Hematopoietic multipotent progenitor cell treated with erythropoietin and hydrocortisone succinate and interleukin-3 and kit ligand, for 6 days (in vitro differentiated cells): ENCODE data around the gene TMEM89.

ENCODE experiments used
- DNase-seq: peaks from one replicate; pipeline ENCODE4 v3.0.0-alpha.2; 2015

TMEM89 gene

DNA sequence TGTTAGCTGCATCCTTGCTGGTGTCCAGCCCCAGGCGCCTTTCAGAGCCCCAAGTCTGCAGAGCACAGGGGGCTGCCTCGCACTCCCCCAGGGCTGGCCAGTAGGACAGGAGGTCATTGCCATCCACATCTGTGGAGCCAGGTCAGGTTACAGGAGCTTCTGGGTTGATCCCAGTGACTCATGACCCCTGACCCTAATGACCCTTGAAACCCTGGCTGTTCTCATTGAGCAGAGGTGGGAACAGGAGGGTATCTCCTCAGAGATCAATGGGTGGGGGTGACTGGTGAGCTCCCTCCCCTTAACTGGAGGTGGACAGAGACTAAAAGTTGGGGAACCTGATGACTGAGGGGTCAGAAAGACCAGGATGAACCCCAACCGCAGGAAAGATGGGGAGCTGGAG lies 19.8 kb upstream of the TMEM89 start:
- DNase-seq = no peak

DNA sequence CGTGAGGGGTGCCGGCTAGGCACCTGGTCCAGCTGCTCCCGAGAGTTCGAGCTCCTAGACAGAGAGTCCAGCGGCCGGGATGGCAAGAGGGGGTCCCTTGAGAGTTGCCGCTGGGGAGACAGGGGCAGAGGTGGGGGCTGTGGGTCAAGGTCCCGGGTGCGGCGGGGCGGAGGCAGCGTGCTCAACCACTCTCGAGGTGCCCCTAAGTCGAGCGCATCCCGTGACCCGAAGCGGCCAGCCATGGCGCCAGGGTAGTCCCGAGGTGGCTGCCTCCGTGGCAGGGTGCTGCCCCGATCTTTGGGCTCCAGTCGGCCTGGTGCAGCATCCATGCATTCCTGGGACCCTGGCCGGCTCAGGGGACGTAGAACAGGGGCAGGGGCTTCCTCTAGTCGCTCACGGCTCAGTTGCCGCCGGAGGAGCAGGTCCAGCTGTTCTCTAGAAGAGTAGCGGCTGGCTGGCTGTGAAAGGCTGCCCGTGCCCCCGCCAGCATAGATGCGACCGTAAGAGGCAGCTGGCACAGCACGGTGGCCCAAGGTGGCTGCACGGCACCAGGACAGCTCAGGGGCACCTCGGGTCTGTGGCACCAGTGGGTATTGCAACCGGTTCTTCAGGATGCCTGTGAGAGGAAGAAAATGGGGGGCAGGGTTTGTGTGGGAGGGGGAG lies 18.5 kb upstream of the TMEM89 start:
- no peak for DNase-seq

DNA sequence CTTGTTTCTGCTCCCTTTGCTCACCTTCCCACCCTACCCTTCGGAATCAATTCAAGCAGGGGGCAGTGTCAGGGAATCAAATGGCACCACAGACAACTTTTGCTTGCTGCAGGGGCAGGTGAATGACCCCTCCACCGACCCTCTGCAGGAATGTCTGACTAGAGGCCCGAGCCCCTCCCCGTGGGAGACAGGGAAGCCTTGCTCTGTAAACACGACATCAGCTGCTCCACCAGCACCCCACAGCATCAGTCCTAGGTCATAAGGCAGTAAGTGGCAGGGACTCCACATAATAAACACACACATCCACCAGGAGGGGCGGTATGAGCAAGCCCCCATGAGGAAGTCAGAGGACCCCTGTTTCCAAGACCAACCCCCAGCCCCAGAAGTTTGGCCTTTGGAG lies 15.7 kb upstream of the TMEM89 start:
- no peak for DNase-seq

DNA sequence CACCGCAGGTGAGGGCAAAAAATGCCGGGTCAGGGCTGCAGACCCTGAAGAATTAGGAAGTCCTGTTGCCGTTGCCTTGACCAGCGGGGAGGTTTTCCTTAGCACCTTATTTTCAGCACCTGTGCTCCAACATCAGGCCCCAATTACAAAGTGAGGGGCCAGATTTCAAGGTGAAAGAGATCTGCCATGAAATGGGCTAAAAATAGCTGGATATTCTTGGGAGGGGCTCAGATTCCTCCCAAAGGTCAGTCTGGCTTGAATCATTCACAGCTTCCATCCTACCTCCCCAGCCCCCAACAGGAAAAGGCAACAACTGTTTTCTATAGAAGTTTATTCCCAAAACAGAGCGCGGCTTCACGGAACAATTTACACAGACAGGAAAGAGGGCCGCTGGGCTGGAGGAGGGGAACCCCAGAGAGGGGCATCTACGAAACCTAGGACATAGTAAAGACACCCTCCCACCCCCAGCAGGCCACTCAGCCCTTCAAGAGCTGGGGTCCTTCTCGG lies 14.6 kb upstream of the TMEM89 start:
- DNase-seq = no peak

DNA sequence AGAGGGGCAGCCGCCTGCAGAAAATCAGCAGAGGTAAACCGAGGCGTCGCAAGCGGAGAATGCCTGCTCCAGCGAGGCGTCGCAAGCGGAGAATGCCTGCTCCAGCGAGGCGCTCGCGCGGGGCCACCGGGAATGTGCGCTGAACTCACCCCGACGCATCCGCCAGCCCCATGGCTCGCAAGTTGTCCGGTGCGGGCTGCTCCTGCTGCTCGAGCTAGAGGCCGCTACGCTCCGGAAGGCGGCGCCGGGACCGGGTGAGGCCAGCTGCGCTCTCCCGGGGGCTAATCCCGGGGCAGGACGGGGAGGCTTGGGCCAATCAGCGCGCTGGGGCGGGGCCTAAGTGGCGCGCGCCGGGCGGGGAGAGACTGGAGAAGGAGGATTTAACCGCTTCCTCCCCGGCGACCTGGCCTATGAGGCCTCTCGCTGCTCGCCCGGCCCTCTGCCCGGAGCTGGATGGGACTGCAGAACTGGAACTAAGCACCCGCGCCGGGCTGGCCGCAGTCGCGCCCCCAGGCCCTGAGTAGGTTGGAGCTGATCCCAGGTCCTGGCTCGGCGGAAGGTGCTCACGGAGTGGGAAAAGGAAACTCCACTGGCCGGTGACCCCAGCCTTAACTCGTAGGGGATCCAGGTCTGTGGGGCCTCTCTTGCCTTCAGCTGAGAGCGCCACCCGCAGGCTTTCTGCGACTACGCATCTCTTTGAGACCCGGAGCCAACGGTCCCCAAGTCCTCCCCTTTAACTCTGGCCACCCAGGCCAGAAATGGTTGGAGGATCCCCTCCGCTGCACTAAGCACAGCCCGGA lies 13.9 kb upstream of the TMEM89 start, which contains the start of gene SLC26A6:
SLC26A6 (minus strand) TSS at position 240 of the 800 bp plus-strand sequence; CDS start at position 172, 68 bp downstream.
- peak; percentile 97 for DNase-seq

DNA sequence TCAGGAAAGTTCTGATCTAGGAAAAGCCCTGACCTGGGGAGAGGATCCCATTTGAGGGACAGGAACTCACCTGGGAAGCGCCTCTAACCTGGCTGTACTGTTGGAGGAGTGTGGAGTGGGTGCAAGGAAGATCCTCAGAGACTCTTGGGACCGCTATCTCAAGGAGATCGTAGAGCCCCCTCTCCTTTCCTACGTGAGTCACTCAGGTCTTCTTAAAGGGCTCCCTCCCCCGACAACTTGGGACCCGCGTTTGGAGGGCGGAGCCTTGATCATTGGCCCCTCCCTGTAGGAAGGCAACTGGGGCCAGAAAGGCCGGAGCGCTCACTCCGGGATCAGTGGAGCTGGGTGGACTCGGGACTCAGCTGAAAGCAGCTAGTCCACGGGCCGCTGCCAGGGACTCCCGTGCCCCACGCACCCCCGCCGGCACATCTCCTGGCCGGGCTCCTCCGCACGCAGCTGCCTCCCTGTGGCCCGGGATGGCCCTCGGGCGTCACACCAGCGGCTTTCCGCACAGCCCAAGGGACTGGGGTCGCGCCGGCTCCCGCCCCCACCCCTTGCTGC lies 13.2 kb upstream of the TMEM89 start:
- DNase-seq = peak; percentile 81

DNA sequence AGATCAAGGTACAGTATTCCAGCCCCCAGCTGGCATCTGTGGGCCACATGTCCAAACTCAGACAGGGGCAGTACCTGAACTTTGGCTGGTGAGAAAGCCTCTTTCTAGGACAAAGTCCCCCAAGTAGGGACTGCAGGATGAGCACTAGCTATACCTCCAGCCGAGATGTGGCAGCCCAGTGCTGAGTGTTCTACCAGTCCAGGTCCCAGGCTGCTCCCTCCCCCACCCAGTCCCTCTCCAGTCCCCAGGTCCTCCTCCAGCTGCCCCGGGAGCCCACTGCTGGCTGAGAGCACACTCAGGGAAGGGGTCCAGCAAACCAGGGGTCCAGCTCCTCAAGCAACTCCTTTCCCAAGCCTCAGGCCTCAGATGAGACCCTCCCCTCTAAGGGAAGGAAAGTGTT lies 12.2 kb upstream of the TMEM89 start:
- no peak for DNase-seq

DNA sequence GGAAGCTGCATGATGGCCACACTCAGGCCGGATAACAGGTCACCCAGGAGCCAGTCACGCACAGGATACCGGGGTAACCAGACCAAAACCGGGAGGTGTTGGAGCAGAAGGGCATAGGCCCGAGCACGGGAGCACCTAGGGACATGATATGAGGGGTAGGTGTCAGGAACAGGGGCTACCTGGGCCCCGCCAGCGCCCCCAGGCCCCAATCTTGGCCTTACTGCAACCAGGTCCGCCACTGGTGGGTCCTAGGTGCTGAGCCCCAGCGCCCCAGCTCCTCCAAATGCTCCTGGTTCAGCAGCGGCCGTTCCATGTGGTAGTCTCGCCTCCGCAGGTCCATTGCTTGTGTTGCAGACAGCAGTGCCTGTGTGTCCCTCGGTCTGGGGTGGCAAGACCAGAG lies 11.7 kb upstream of the TMEM89 start:
- no peak for DNase-seq

DNA sequence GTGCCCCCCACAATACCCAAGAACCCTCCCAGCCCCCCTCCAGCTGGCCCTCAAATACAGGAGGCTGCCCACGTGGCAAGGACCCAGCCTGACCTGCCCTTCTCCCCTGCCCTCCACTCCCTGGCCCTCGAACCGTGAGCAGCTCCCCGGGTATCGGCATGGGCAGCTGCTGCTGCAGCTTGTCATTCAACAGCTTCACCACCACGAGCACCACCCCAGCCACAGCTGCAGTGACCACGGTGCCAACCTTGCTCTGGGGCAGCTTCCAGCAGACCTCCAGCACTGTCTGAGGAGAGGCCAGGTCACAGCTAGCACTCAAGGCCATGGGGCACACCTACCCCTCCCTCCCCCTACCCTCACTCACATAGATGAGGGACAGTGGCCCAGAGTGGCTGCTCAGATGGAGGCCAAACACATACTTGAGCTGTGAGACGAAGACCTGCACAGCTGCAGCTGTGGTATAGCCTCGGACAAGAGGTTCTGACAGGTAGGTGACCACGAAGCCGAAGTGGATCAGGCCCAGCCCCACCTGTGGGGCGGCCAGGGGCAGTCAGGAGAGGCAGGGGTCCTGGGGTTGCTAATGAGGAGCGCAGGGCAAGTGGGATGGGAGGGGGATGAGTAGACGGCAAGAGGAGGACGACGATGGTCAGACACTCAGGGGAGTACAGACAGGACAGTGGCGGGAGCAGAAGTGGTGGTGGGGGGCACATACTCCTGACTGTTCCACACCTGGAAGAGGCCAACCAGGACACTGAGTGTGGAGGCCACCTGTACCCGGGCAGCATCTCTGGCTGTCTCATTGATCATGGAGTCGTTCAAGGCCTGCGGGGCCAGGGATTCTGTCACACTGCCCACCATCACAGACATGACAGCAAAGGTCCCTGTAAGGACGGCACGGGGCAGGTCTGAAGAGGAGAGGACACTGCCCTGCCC lies 10.2 kb upstream of the TMEM89 start:
- DNase-seq = no peak

DNA sequence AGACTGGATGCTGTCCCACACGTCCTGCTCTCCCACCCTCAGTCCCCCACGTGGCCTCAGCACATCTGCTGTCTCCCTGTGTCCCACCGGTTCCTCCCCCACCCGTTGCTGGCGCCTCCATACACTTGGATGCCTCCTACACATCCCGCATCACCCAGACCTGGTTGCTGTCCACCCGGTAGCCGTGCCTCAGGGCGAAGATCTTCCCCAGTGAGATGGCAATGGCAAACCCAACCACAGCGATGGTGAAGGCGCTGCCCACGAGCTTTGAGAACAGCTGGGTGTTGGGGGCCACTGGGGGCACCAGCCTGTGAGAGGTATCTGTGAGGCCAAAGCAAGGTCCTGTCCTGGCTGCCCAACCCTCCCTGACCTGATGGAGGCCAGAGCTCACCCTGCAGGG lies 9.3 kb upstream of the TMEM89 start:
- no peak for DNase-seq

DNA sequence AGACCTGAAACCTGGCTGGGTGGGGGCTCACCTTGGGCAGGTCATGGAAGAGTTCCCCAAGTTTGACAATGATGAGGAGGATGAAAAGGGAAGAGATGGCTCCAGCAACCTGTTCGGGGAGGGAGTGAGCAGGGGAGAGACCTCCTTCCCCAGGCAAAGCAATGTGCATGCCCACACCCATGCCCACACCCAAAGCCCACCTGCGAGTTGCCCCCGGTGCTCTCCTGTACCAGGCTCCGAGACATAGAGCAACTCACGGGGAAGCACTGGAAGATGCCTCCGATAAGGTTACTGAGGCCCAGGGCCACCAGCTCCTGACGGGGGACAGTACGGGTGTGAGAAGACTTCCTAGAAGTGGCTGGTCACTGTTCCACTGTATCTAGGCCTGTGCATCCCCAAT lies 8.8 kb upstream of the TMEM89 start:
- no peak for DNase-seq

DNA sequence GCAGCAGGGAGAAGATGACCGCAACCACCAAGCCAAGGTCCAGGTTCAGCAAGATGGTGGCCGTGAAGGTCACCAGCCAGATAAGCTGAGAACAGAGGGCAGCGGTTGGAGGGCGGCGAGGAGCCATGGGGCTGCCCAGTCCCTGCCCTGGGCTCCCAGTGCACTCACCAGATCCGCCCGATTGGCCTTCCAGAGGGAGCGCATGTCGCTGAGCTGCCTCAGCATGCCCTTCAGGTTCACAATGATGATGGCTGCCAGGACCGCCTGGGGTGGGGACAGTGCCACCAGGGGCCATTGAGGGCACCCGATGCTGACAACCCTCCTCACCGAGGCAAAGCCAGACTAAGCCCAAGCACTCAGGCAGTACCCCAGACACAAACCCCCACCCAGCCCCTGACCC lies 8.3 kb upstream of the TMEM89 start:
- no peak for DNase-seq

DNA sequence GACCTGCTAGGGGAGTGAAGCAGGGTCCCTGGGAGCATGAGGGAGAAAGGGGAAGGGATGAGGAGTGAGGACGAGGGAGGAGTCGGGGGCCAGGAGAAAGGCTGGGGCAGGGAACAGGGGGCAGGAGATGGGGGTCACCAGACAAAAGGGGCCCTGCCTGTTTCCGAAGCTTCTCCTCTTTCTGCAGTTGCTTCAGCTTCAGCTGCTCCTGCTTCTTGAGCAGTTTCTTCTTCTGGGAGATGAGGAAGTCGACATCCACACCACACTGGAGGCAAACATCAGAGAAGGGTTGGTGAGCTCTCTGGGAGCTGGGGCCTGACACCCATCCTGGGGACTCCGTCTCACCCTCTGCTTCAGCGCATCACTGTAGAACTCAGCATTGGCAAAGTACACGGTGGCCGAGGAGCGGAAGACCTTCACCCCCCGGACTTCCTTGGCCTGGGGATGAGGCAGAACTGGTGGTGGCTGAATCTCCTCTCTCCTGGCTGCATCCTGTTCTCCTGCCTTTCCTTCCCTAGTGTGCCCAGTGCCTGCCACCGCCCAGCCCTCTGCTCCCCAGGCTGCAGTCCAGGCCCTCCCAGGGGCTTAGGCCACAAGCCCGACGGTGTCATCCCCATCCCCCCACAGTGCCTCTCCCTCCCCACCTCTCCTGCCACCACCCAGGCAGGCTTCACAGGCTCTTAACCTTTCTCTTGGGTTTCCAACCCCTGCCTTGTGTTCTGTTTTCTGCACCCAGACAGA lies 6.9 kb upstream of the TMEM89 start:
- DNase-seq = no peak

DNA sequence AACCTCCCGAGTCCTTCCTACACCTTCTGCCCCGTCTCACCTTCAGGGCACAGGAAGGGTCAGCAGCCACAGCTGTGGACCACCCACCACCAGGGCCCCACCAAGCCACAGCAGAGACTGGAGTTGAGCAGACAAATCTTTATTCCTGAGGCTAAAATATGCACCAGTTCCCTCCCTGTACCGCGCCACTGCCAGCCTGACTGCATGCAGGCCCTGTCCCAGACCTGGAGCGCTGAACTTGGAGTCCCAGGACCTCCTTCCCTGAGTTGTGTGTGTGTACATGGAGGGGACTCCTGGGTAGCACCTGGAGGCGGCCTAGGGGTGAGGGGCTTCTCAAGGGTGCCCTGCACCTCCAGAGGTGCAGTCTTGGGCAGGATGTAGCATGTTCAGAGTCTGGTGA lies 4.0 kb upstream of the TMEM89 start:
- no peak for DNase-seq

DNA sequence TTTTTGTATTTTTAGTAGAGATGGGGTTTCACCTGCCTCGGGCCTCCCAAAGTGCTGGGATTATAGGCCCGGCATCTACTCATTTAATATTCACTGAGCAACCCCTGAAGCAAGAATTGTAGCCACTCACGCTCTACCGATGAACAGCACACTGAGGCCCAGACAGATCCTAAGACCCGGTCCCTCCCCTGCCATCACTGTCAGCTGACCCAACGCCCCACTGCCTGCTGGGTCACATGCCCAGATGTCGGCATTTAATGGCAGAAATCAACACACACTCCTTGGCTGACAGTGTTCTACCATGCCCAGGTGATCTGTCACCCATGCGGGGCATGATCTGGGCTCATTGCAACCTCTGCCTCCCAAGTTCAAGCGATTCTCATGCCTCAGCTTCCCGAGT lies 3.2 kb upstream of the TMEM89 start:
- no peak for DNase-seq

DNA sequence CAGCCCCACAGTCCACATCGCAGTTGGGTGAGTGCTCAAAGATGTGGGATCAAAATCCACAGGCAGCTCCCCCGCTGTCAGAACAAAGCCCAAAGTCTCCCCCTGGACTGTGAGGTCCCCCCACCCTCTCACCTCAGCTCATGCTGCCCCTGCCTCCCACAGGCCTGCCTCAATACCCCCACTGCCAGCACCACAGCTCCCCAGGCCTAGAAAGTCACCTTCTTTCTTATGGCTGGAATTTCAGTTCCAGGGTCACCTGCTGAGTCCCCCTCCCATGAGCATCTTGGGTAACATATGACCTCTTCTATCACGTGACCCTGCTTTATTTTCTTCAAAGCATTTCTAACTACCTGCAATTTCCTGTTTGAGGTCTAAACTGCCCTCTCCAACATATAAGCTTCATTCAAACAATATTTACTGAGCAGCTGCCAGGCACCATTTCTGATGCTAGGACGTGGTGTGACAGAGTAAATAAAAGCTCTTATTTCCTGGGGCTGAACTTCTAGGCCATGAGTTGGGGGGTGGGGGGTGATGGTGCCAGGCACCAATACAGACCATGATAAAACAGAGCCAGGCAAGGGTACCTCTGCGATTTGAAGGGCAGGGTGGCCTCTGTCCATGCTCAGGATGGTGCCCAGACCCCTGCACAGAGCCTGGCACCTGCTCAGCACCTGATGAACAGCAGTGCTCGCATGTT lies 2.4 kb upstream of the TMEM89 start:
- DNase-seq = no peak

DNA sequence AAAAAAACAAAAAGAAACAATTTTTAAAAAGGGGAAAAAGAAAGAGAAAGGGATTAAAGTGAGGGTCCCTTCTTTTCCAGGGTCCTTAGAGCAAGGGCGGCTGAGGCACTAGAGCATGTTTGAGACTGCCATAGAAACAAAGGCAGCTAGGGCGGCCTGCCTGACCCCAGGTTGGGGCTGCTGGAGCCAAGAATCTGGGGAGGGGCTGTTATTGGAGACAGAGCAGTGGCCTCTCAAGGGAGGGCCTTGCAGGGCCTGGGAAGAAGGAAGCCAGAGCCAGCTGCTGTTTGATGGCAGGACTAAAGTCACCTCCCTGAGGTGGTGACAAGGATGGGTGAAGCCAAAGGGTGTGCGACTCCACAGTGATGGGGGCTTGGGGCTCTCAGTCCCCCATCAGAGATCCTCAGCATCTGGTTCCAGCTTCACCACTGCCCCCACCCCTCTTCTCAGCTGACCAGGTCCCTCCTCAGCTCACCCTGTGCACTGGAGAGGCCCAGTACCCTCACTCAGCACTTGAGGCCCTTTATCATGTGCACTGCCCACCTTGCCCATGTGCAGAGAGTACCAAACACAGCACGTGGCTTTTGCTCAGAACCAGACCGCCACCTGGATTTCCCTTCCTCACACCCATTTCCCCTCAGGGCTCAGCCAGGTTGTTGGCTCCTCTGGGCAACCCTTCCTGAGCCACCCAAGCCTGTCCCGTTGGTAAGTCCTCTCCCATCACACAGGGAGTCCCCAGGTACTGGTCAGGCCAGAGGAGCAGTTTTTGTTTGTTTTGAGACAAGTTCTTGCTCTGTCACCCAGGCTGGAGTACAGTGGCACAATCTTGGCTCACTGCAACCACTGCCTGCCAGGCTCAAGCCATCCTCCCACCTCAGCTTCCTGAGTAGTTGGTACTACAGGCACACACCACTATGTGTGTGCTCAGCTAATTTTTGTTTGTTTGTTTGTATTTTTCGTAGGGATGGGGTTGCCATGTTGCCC lies 1.7 kb downstream of the TMEM89 start:
- no peak for DNase-seq

DNA sequence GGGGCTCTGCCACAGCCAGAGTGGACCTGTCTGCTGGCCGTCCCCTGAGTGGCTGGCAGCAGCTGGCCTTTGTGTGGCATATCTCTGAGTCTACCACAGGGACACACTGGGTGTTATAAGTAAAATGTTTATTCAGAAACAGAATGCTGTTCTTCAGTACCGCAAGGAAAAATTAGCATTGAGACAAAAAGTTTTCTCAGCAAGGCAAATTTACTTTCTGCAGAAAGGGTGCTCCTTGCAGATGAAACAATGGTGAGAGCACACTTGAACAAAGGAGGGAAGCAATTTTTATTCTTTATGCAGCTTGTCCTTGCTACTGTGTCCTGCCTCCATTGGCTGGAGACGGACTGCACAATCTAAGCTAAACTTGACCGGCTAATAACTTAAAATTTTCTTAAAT lies 4.0 kb downstream of the TMEM89 start:
- DNase-seq = no peak

DNA sequence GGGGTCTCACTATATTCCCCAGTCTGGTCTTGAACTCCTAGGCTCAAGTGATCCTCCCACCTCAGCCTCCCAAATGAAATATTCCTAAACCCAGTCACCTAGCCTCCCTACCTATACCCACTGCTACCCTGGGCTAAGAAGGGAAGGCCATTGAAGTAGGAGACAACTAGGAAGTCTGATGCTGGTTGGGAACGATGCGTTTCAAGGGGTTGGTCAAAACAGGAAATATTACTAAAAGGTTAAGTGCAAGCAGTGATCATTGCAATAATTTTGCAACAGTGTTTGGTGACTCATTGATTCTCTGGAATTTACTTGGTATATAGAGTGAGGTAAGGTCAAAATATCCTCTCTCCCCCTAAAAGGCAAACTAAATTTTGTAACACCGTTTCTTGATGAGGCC lies 7.5 kb downstream of the TMEM89 start:
- DNase-seq = no peak

DNA sequence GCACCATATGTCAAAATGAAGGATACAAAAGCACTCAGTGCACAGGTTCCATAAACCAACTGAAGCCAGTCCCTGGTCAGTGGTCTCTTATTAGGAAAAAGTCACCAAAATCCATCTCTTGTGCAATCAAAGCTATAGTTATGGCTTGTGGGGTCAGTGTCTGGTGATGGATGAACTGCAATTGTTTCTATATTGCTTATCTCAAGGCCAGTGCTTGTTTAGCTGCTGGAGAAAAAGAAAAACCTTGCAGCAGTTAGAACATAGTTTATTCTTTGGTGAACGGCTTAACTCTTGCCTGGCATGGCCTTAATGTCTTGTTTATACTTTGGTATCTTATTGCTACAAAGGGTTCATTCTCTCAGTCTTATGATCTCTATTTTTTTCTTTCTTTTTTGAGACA lies 9.3 kb downstream of the TMEM89 start:
- DNase-seq = no peak
